A172 (cell line): ENCODE results near the gene CCR7. TPM values are rescaled to one million over a fixed set of nuclear protein-coding genes. Genes with fewer than 3 reads are reported as not detected.

Experiments used
- DNase-seq: peaks from one replicate; pipeline ENCODE4 v3.0.0-alpha.2; 2015; ENCODE audit warnings: low spot score
- total RNA-seq: library from RNA; depleted of rRNA; stranded (reverse); fragments of >200 nt; shearing (Covaris generic); gene quantifications from 2 replicates; pipeline ENCODE4 v1.2.3, GENCODE V29; 2014; rRNA removed

CCR7 gene
- total RNA-seq, result not detected in 2 replicates

GRCh38 chr17:40564883-40565768 lies at the start of gene CCR7:
CCR7 (minus strand) TSS chr17:40565472; CDS start chr17:40565409, 63 bp downstream.
- no peak for DNase-seq

DNA sequence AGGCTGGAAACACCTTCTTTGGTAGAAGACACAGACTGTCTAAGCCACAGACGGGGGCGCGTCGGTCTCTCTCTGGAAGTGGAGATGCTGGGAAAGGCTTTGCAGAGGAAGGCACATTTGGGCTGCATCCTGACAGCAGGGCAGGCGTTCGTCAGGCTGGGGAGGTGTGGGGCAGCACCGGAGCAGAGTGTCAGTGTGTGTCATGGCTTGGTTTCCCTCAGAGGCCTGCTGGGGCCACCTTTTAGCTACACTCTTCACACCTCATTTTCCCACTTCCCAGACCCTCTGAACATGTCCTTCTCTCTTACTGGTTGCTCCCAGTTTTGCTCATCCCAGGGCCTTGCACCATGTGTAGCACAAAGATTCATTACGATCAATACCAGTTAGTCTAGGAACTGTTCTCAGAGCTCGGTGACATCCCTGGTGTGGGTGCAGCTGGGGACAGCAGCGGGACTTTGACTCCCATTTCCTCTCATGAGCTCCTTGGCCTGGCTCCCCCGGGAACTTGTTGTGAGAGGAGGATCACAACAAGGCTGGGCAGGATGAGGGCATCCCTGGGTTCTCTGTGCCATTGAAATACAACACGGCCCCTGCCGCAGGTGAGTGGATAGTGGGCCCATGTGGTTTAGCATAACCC lies 49.3 kb upstream of the CCR7 start:
- DNase-seq, result no peak

GRCh38 chr17:40613467-40614154 lies 48.3 kb upstream of the CCR7 start:
- no peak for DNase-seq

- no peak for DNase-seq
Measured at GRCh38 chr17:40612599-40613244, 47.5 kb upstream of the CCR7 start.

DNA sequence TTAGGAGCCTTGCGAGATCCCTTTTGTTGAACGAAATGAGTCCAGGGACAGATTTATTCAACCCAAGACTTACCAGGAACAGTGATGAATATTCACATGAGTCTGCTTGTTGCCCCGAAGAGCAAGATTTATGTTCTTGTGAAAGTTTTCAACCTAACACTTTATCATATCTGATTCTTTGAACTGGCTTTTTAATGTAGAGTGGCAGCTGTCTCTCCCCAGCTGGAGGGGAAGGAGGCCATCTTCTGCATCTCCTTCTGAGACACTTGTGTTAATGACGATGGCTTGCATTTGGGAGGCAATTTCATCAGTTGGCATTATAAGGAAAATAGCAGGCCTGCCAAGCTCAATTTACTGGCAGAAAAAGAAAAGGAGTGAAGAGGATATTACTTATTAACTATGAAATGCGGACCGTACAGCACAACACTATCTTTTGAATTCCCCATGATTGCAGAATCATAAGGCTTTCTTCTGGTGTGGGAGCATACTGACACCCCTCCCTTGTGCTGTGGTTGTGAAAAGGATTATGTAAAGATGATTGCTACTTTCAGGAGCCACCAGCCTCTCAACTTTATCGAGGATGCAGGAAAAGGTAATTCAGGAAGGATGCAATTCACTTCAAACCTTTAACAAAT lies 46.7 kb upstream of the CCR7 start:
- no peak for DNase-seq

DNA sequence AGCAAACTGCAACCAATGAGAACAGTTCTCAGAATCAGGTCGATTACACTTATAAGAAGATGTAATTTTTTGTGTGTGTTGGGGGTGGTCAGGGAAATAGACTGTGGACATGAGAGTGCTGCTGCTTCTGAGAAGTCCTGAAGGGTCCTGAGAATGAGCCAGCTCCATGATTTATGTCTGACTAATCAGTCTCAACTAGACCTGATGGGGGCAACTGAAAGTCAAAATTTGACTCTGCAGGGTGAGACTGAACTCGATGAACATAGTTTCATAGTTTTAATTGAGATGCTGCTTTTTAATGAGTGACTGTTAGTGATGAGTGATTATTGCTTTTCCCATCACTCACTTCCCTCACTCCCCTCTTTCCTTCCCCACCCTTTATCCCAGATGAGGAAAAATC lies 45.1 kb upstream of the CCR7 start:
- DNase-seq, result no peak

DNA sequence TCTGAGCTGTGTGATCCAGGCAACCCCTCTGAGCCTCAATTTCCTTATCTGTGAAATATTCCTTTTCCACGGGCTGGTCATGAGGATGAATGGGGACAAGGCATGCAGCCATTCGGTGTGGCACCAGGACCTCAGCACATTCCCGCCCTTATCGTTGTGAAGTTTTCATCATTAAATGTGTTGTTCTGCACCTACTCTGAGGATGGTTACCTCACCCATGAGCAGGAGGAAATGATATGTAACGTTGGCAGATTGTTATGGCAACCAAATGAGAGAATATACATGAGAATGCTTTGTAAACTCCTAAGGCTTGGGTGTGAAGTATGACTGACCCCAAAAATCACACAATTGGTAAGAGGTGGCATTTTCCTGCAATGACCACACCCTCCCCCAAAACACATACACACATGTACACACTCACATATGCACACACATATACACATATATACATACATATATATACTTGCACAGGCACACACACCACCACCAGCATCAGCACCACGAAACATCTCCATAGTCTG lies 42.8 kb upstream of the CCR7 start:
- DNase-seq, result no peak

DNA sequence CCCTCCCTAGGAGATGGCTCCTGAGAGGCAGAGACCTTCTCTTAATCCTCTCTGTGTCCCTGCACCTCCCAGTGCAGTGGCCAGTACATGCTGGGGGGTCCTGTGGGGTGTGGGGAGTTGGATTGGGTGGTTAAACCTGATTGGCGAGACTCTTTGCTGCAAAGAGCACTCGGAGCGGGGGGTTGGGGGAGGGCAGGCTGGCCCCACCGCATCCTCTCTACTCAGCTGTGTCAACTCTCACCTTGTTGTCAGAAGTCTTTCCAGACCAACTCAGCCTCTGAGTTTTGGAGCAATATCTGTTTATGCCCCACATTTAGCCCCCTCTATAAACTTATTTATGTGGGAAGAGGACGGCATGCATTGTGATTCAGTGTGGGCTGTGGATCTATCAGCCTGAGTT lies 42.4 kb upstream of the CCR7 start:
- DNase-seq, result no peak

DNA sequence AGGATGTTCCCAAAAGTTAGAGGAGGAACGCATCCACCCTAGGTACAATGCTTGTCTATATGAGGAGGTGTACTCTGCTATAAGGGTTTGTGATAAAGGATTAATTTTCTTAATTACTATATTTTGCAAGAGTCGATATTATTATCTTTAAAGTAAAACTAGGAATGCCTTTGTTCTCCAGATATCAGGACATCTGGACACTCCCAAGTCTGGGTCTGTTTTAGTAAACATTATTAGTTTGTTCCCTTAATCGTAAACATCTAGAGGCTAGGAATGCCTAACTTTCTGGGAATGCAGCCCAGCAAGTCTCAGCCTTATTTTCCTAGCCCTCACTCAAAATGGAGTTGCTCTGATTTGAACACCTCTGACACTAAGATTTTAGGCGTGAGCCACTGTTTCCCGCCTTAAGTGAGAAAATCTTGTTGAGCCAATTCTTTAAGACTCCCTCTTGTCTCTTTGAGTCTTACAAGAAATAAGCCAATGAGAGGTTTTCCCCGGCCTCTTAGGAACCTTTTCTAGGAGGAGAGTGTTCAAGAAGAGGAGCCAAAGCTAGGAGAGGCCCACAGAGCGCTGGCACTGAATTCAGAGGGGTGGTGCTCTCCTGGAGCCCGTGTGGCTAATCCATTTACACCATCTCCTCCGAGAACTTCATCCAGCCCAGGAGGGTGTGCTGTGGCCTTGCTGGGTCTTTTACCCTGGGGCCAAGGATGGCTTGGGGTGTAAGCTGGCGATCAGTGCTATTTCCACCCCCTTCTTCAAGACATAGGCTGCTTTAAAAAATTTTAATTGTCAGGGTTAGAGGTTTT lies 41.5 kb upstream of the CCR7 start:
- no peak for DNase-seq

DNA sequence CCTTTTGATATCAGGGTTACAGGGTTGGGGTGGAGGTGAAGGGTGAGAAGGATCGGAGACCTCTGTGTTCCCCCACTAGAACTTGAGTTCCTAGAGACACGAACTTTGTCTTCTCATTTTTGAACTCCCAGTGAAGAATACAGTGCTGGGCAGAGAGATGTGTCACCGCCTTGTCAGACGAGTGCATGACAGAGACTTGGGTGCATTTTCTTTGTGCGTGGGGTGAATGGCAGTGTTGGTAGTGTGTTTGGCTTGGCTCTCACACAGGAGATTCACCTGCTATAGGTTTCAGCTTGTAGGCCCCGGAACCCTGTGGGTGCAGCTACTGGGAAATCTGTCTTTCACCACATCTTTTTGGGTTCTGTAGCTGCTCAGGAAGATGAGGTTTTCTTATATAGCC lies 40.0 kb upstream of the CCR7 start:
- no peak for DNase-seq

GRCh38 chr17:40604327-40605080 lies 39.2 kb upstream of the CCR7 start:
- no peak for DNase-seq

DNA sequence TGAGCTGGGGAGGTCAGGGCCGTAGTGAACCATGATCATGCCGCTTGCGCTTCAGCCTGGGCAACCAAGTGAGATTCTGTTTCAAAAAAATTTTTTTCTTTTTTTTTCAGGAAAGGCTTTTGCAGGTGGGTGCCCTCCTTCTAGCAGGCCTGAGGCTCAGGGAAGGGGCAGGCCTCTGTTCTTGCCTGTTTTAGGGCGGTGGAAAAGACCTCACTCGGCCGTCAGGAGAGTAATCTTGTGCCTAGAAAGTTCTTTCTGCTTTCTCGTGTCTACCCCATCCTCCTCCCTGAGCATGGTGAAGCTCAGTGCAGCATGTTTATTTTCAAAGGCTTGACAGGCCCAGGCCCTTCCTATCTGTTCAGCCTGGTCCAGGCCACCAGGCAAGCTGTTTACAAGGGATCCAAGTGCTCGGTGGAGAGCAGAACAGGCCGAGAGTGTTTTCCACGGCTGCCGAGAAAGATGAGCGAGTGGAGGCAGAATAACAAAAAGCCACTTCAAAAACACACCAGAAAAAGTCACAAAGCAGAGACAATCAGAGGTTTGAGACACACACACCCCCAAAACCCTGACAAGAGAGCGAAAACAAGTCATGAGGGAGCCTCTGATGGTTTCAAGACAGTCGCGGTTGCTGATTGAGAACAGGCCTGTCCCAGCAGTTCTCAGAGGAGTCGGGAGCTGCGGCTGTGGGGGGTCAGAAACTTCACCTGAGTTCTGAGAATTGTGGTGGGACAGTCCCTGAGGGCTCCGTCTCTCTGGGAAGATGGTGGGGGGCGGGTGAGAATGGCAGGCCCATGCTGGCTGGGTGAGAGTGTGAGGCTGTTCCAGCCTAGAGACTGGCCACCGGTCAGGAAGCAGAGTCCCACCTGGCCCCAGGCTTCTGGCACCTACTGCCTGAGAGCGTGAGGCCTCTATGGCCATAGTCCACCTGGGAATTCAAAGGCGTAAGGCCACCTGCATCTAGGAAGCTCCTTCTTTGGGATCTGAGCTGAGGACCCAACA lies 37.5 kb upstream of the CCR7 start:
- DNase-seq, result no peak

DNA sequence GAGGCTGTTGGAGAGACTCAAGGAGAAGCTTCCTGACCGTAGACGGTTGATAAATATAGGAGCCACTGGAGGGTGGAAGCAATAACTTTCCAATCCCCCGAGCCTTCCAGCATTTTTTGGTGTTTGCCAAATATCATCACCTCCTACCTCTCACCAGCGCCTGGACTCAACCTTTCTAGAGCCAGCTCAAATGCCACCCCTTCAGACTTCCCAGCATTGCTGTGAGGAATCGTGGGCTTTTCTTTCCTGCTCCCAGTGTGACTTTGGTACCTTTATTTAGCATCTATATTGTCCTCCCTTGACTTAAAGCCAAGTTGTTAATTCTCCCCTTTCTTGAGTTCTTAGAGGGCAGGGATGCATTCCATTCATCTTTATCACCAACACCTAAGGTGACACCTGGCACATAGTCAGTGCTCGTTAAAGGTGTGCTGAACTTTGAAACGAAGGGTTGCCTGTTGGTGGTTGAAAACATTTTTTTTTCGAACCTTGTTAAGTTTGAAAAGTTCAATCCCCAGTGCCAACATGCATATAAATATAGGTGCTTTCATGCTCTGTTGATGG lies 35.3 kb upstream of the CCR7 start:
- no peak for DNase-seq

DNA sequence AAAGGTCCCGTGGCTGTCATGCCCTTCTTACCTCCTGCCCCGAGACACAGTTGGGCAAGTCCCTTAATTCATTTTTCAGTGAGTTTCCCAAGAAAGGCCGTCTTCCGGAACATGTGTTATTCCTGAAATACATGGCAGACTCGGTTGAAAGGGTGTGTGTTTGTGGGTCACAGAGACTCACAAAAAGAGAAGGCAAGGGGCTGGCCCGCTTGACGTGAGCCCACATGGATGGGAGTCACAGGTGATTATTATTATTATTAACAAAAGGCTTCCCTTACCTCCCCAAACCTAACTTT lies 34.1 kb upstream of the CCR7 start:
- DNase-seq, result no peak

GRCh38 chr17:40598619-40599467 lies 33.6 kb upstream of the CCR7 start:
- no peak for DNase-seq

DNA sequence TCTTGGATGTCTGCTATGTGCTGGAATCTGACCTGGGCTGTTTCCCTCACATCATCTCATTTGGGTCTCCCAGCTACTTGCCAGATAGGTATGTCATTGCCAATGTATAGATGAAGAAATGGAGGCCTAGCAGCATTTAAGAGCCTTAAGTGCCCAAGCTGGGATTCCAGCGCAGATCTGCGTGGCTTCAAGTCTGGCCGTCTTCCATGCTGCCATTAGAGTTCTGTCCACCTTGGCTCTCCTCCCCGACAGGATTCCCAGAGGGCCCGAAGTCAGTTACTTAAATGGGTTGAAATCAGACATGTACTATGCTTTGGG lies 33.0 kb upstream of the CCR7 start:
- no peak for DNase-seq

DNA sequence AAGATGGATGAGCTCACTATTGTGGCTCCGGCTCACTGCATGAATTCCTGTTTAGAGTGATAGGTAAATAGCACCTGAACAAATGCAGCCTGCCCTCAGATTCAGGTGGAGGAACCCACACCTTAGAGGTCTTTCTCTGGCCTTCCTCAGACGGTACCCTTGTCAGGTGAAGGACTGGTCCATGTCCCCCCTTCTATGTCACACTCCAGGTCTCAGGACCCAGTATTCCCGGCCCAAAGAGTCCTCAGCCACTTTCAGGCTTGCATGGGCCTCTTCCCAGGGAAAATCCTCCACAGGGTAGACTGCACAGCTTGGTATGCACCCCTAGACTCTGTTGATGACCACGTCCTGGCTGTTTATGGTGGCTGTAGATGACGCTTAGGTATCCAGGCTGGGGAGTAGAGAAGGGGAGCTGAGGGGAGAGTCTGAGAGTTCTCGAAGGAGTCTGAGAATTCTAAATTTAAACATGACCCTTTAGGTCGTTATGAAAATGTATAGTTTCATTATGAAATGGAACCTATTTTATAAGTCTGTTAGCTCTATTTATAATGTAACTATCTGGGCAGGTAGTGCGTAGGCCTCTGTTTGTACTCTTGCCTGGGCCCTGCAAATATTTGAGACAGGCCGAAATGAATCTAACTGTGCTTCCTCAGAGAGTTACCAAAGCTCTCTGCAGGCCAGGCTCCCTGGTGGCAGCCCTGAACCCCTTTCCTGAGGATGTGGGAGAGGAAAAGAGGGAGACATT lies 32.5 kb upstream of the CCR7 start:
- DNase-seq, result no peak
